Neural progenitor cell (in vitro differentiated cells): ENCODE measurements around the gene ESYT2. TPM values are rescaled to one million over a fixed set of nuclear protein-coding genes. Genes with fewer than 3 reads are reported as not detected.

Experiments
- DNase-seq: peaks from one replicate; pipeline ENCODE4 v3.0.0-alpha.2; 2016; ENCODE audit warnings: low spot score
- H2AFZ ChIP-seq: fragments of 200-600 bp; sonication (generic); replicated peaks from 2 replicates; pipeline ENCODE4 v1.6.1; 2016; ENCODE audit warnings: antibody characterized with exemption
- H3F3A ChIP-seq: fragments of 200-600 bp; sonication (generic); 2 replicates; pipeline ENCODE4 v1.6.1; 2016; ENCODE audit warnings: antibody characterized with exemption, low read depth
- H3K27ac ChIP-seq: fragments of 200-600 bp; sonication (generic); 2 replicates; pipeline ENCODE4 v1.5.1; 2016; ENCODE audit warnings: mild to moderate bottlenecking
- H3K27me3 ChIP-seq: fragments of 200-600 bp; sonication (generic); 2 replicates; pipeline ENCODE4 v1.6.1; 2016; ENCODE audit warnings: mild to moderate bottlenecking, moderate library complexity
- H3K36me3 ChIP-seq: fragments of 200-600 bp; sonication (generic); 2 replicates; pipeline ENCODE4 v1.5.1; 2016
- H3K4me1 ChIP-seq: fragments of 200-600 bp; sonication (generic); 2 replicates; pipeline ENCODE4 v1.6.1; 2016; ENCODE audit warnings: mixed run types
- H3K4me2 ChIP-seq: fragments of 200-600 bp; sonication (generic); 2 replicates; pipeline ENCODE4 v1.6.1; 2016
- H3K4me3 ChIP-seq: fragments of 200-600 bp; sonication (generic); 2 replicates; pipeline ENCODE4 v1.5.1; 2016
- H3K79me2 ChIP-seq: fragments of 200-600 bp; sonication (generic); 2 replicates; pipeline ENCODE4 v1.6.1; 2016; ENCODE audit warnings: low read depth
- H3K9ac ChIP-seq: fragments of 200-600 bp; sonication (generic); 2 replicates; pipeline ENCODE4 v1.6.1; 2016
- H3K9me3 ChIP-seq: fragments of 200-600 bp; sonication (generic); 2 replicates; pipeline ENCODE4 v1.5.1; 2016; ENCODE audit warnings: low read depth
- H4K20me1 ChIP-seq: fragments of 200-600 bp; sonication (generic); 2 replicates; pipeline ENCODE4 v1.6.1; 2016; ENCODE audit warnings: low read depth
- H3K27ac Mint-ChIP-seq: 3 replicates; pipeline ENCODE4 v1.8.0; 2021; ENCODE audit warnings: mixed read lengths
- H3K27me3 Mint-ChIP-seq: 2 replicates; pipeline ENCODE4 v1.8.0; 2022; ENCODE audit warnings: low read depth, mild to moderate bottlenecking, inconsistent platforms, moderate library complexity, mixed read lengths; ENCODE audit not compliant: insufficient read depth
- H3K36me3 Mint-ChIP-seq: 3 replicates; pipeline ENCODE4 v1.8.0; 2021; ENCODE audit warnings: mixed read lengths
- H3K4me1 Mint-ChIP-seq: 3 replicates; pipeline ENCODE4 v1.8.0; 2021; ENCODE audit warnings: mixed read lengths
- H3K4me3 Mint-ChIP-seq: 3 replicates; pipeline ENCODE4 v1.8.0; 2021; ENCODE audit warnings: mild to moderate bottlenecking, moderate library complexity, mixed read lengths
- H3K9me3 Mint-ChIP-seq: 3 replicates; pipeline ENCODE4 v1.8.0; 2020; ENCODE audit warnings: mixed read lengths
- CTCF ChIP-seq: fragments of 200-600 bp; sonication (generic); IDR thresholded peaks from 2 replicates; pipeline ENCODE4 v1.5.1; 2017; ENCODE audit warnings: antibody characterized with exemption, mild to moderate bottlenecking
- EZH2 ChIP-seq: fragments of 200-600 bp; sonication (generic); IDR thresholded peaks from 2 replicates; pipeline ENCODE4 v1.6.1; 2017; ENCODE audit warnings: antibody characterized with exemption, mild to moderate bottlenecking, moderate library complexity
- EZH2phosphoT487 ChIP-seq: fragments of 200-600 bp; sonication (generic); IDR thresholded peaks from 2 replicates; pipeline ENCODE4 v1.6.1; 2017; ENCODE audit warnings: antibody characterized with exemption
- total RNA-seq: library from RNA; depleted of rRNA; stranded (reverse); fragments of >200 nt; gene quantifications from 2 replicates; pipeline ENCODE4 v1.2.3, GENCODE V29; 2015; ENCODE audit warnings: low replicate concordance

Gene ESYT2
- total RNA-seq, 1 donor from 2014 or later, result 33.4 TPM

GRCh38 chr7:158763454-158764033 lies 65.8 kb downstream of the ESYT2 start:
- Histone ChIP-seq H3K27me3 (no peaks in the 10 kb centered on the region), H3K36me3 (no peaks in the 10 kb centered on the region), H3K9ac (no peak overlapping the region), H3K27ac (no peak overlapping the region), H2AFZ (no peak overlapping the region), H3K4me3 (no peak overlapping the region), H3K9me3 (no peaks in the 10 kb centered on the region), H3F3A (no peaks in the 10 kb centered on the region), H3K79me2 (no peaks in the 10 kb centered on the region), H4K20me1 (no peaks in the 10 kb centered on the region), H3K4me1 (no peaks in the 10 kb centered on the region), H3K4me2 (no peak overlapping the region)
- Mint-ChIP-seq H3K36me3 (peaks cover 30% of the 10 kb centered on the region), H3K4me1 (no peaks in the 10 kb centered on the region), H3K9me3 (no peaks in the 10 kb centered on the region), H3K27me3 (no peaks in the 10 kb centered on the region), H3K27ac (no peak overlapping the region), H3K4me3 (no peak overlapping the region)
- TF ChIP-seq CTCF, result no peak
- no peak for TF ChIP-seq EZH2
- no peak for TF ChIP-seq EZH2phosphoT487
- DNase-seq, result no peak

- Mint-ChIP-seq H3K36me3 (peaks cover 43% of the 10 kb centered on the region), H3K4me3 (no peak overlapping the region), H3K9me3 (no peaks in the 10 kb centered on the region), H3K27me3 (no peaks in the 10 kb centered on the region), H3K4me1 (no peaks in the 10 kb centered on the region), H3K27ac (no peak overlapping the region)
- Histone ChIP-seq H3K4me1 (no peaks in the 10 kb centered on the region), H3K79me2 (no peaks in the 10 kb centered on the region), H3K4me2 (no peak overlapping the region), H3F3A (no peaks in the 10 kb centered on the region), H2AFZ (no peak overlapping the region), H4K20me1 (no peaks in the 10 kb centered on the region), H3K36me3 (no peaks in the 10 kb centered on the region), H3K9me3 (no peaks in the 10 kb centered on the region), H3K27ac (no peak overlapping the region), H3K27me3 (no peaks in the 10 kb centered on the region), H3K9ac (no peak overlapping the region), H3K4me3 (no peak overlapping the region)
- TF ChIP-seq EZH2 (no peak), EZH2phosphoT487 (no peak), CTCF (no peak)
- no peak for DNase-seq
Measured at GRCh38 chr7:158761945-158762344, 67.4 kb downstream of the ESYT2 start.

GRCh38 chr7:158760936-158761335 lies 68.4 kb downstream of the ESYT2 start:
- Histone ChIP-seq H3K27me3 (no peaks in the 10 kb centered on the region), H3K27ac (no peak overlapping the region), H3K9me3 (no peaks in the 10 kb centered on the region), H3K4me2 (no peak overlapping the region), H3K4me1 (no peaks in the 10 kb centered on the region), H2AFZ (no peak overlapping the region), H3K79me2 (no peaks in the 10 kb centered on the region), H3F3A (no peaks in the 10 kb centered on the region), H3K4me3 (no peak overlapping the region), H3K9ac (no peak overlapping the region), H3K36me3 (no peaks in the 10 kb centered on the region), H4K20me1 (no peaks in the 10 kb centered on the region)
- Mint-ChIP-seq H3K4me3 (no peak overlapping the region), H3K4me1 (no peaks in the 10 kb centered on the region), H3K27me3 (no peaks in the 10 kb centered on the region), H3K36me3 (peaks cover 48% of the 10 kb centered on the region), H3K27ac (no peak overlapping the region), H3K9me3 (no peaks in the 10 kb centered on the region)
- TF ChIP-seq EZH2 (no peak), CTCF (peak; percentile 37)
- DNase-seq, result no peak
